HepG2 (cell line): Measurements from ENCODE around the gene PYGB. TPM values are rescaled to one million over a fixed set of nuclear protein-coding genes. Genes with fewer than 3 reads are reported as not detected.
A peak's percentile ranks its signal among the peaks of the same experiment; 100 is the strongest.

ENCODE experiments used
- ATAC-seq: fragments of 200-7000 bp; cut with Tn5 transposase; 3 replicates; pipeline ENCODE4 v1.9.1; 2020; ENCODE audit warnings: mild to moderate bottlenecking, moderate library complexity
- BruUV-seq: library from RNA; stranded (reverse); fragments of 400-500 nt; replicated peaks from 2 replicates; lab custom pipeline; 2021; lab: Mats Ljungman, UMichigan
- CTCF ChIA-PET: fragments of 300-600 bp; formaldehyde crosslinking; extraction: SDS; loops from one replicate; lab custom pipeline; 2021; ENCODE audit warnings: low total read pairs, inconsistent platforms, low intra/inter-chr PET ratio; lab: Yijun Ruan, JAX
- POLR2A ChIA-PET: fragments of 350-600 bp; sonication (Branson Sonifier 250); formaldehyde crosslinking; loops from one replicate; lab custom pipeline; 2020; ENCODE audit warnings: antibody characterized with exemption, inconsistent platforms; lab: Yijun Ruan, JAX
- DNase-seq: peaks from one replicate; pipeline ENCODE4 v3.0.0-alpha.2; 2015; ENCODE audit warnings: low spot score
- FAIRE-seq: peaks from 3 replicates; lab custom pipeline; 2011; peaks lifted over from hg19 to GRCh38; lab: Jason Lieb, UNC
- H2AFZ ChIP-seq: one replicate; pipeline ENCODE4 v1.6.1; 2011; ENCODE audit warnings: low read length, inconsistent platforms
- H3K27ac ChIP-seq: fragments of 300-600 bp; 3 replicates; pipeline ENCODE4 v1.8.0; 2011; ENCODE audit warnings: mixed run types, mild to moderate bottlenecking, mixed read lengths, low read length, inconsistent platforms; ENCODE audit not compliant: insufficient read depth; ENCODE audit errors: extremely low read length
- H3K27me3 ChIP-seq, 2 experiments: fragments of 200-600 bp in 1 of 2; 2 replicates in 1 of 2; 3 replicates in 1 of 2; pipeline versions ENCODE4 v1.6.0 to v1.8.0; 2011; ENCODE audit warnings: low read length in 2 of 2, mild to moderate bottlenecking in 2 of 2, moderate library complexity in 2 of 2, inconsistent platforms in 1 of 2; ENCODE audit not compliant: insufficient read depth in 2 of 2, control insufficient read depth in 1 of 2
- H3K36me3 ChIP-seq, 2 experiments: fragments of 200-600 bp in 1 of 2; replicated peaks in 1 of 2; 2 replicates in 1 of 2; 3 replicates in 1 of 2; pipeline versions ENCODE4 v1.5.1 to v1.8.0; 2011; ENCODE audit warnings: low read length in 2 of 2, inconsistent platforms in 1 of 2; ENCODE audit not compliant: insufficient read depth in 2 of 2, control insufficient read depth in 1 of 2
- H3K4me1 ChIP-seq: 2 replicates; pipeline ENCODE4 v1.5.1; 2012; ENCODE audit warnings: low read length, inconsistent platforms; ENCODE audit not compliant: insufficient read depth
- H3K4me2 ChIP-seq: 2 replicates; pipeline ENCODE4 v1.6.0; 2011; ENCODE audit warnings: low read depth, low read length, inconsistent platforms
- H3K4me3 ChIP-seq, 3 experiments: fragments of 200-600 bp in 1 of 3; sonication (generic), shearing (Covaris generic) in 1 of 3; replicated peaks in 1 of 3; 2 replicates each; pipeline ENCODE4 v1.5.1; 2011 to 2016; ENCODE audit warnings: low read length in 3 of 3, inconsistent platforms in 2 of 3, low read depth in 2 of 3, mild to moderate bottlenecking in 2 of 3, control low read depth in 1 of 3, mixed read lengths in 1 of 3; ENCODE audit not compliant: insufficient read depth in 1 of 3
- H3K79me2 ChIP-seq: one replicate; pipeline ENCODE4 v1.6.1; 2011; ENCODE audit warnings: low read length, inconsistent platforms; ENCODE audit not compliant: insufficient read depth
- H3K9ac ChIP-seq: 2 replicates; pipeline ENCODE4 v1.6.0; 2011; ENCODE audit warnings: mild to moderate bottlenecking, low read depth, low read length, inconsistent platforms; ENCODE audit not compliant: insufficient read depth
- H3K9me3 ChIP-seq: 2 replicates; pipeline ENCODE4 v1.5.1; 2012; ENCODE audit warnings: mild to moderate bottlenecking, low read length
- H4K20me1 ChIP-seq: 2 replicates; pipeline ENCODE4 v1.6.0; 2011; ENCODE audit warnings: inconsistent platforms, mild to moderate bottlenecking, low read length, moderate library complexity; ENCODE audit not compliant: insufficient read depth
- AGO1 ChIP-seq: fragments of 200-400 bp; formaldehyde crosslinking; IDR thresholded peaks from 2 replicates; pipeline ENCODE4 v1.6.1; 2017; ENCODE audit warnings: mild to moderate bottlenecking, low read depth, low read length, moderate library complexity; ENCODE audit not compliant: poor library complexity, severe bottlenecking
- AGO2 ChIP-seq: fragments of 200-400 bp; formaldehyde crosslinking; optimal IDR thresholded peaks from 2 replicates; pipeline ENCODE3; 2017; ENCODE audit warnings: mild to moderate bottlenecking, low read depth, low read length, moderate library complexity
- HNRNPLL ChIP-seq: fragments of 200-400 bp; formaldehyde crosslinking; IDR thresholded peaks from 2 replicates; pipeline ENCODE4 v1.6.1; 2017; ENCODE audit warnings: mild to moderate bottlenecking, low read depth, low read length; ENCODE audit not compliant: poor library complexity, severe bottlenecking
- JARID2 ChIP-seq: sonication (generic); formaldehyde crosslinking; IDR thresholded peaks from 2 replicates; pipeline ENCODE4 v1.8.1; 2023; ENCODE audit warnings: missing genetic modification reagents, inconsistent platforms; ENCODE audit not compliant: insufficient replicate concordance
- NFIB ChIP-seq: sonication (generic); formaldehyde crosslinking; IDR thresholded peaks from 2 replicates; pipeline ENCODE4 v1.9.0; 2021; ENCODE audit warnings: missing genetic modification reagents, mild to moderate bottlenecking, borderline replicate concordance
- ZNF335 ChIP-seq: sonication (generic); formaldehyde crosslinking; IDR thresholded peaks from 2 replicates; pipeline ENCODE4 v1.4.0; 2020; ENCODE audit warnings: missing genetic modification reagents
- ZNF546 ChIP-seq: sonication (generic); formaldehyde crosslinking; conservative IDR thresholded peaks from 2 replicates; pipeline ENCODE4 v1.8.1; 2023; ENCODE audit warnings: mild to moderate bottlenecking, missing genetic modification reagents
- ZNF747 ChIP-seq: sonication (generic); formaldehyde crosslinking; IDR thresholded peaks from 2 replicates; pipeline ENCODE4 v1.8.1; 2023; ENCODE audit warnings: missing genetic modification reagents, mild to moderate bottlenecking, borderline replicate concordance
- whole genome bisulfite sequencing: methylation state at CpG from one replicate; pipeline ENCODE4 v1.1.6; 2017; ENCODE audit warnings: low lambda C conversion rate; 5-methylcytosine and 5-hydroxymethylcytosine counted together
- in situ Hi-C: cut with HindIII; loops from 2 replicates; pipeline ENCODE4 v1.10.0; 2017; ENCODE audit warnings: low pct_unique_long_range_greater_than_20kb; ENCODE audit not compliant: extremely low pct_ligation_motif_present
- intact Hi-C: fragments of 100-400 bp; cut with micrococcal nuclease; formaldehyde crosslinking; loops from one replicate; pipeline ENCODE4 v1.10.0; 2022; ENCODE audit not compliant: unreplicated experiment
- polyA plus RNA-seq, 8 experiments: library from polyadenylated mRNA; depleted of rRNA in 3 of 8; stranded (reverse) in 7 of 8; unstranded in 1 of 8; fragments of >200 nt; fragmentation: Illumina TruSeq in 4 of 8; extraction: Trizol in 4 of 8; gene quantifications; 2 replicates each; pipeline versions ENCODE4 v1.2.1 to v1.2.3, GENCODE V29; 2011 to 2016; ENCODE audit warnings: low read depth in 4 of 8, missing spikeins in 1 of 8, mixed read lengths in 1 of 8; ENCODE audit not compliant: insufficient read depth in 1 of 8
- total RNA-seq, 5 experiments: library from RNA; depleted of rRNA; stranded (reverse); fragments of >200 nt; fragmentation: Illumina TruSeq; extraction: Trizol; gene quantifications; 2 replicates each; pipeline ENCODE4 v1.2.3, GENCODE V29; 2016; ENCODE audit warnings: low read depth in 1 of 5
- TF ChIP-seq, protein P1 (sequence below): sonication (generic); formaldehyde crosslinking; IDR thresholded peaks from 2 replicates; pipeline ENCODE4 v1.4.0; 2020; ENCODE audit warnings: mild to moderate bottlenecking, missing genetic modification reagents, borderline replicate concordance

The PYGB gene
- total and polyA plus RNA-seq, 2 of the 13 experiments (the other 11 are each of a cell fraction or from before 2014, with no cell fraction given) = 24.2 to 86.3 TPM

DNA sequence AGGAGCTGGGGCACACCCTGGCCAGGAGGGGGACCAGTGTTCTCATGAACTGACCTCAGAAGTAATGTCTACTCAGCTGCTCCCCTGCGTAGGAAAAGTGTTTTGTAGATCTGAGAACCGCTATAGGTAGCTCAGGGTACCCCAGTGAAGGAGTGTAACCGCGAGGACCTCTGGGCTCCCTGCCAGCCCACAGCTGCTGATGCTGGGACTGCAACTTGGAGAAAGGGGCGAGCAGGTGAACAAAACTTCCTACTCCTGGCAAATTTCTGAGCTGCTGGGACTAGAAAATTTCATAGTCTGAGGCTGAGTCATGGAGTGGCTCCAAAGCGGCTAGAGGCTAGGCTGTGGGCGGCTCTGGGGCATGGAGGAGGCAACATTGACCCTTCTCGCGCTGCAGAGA is 51.9 kb downstream of the PYGB start (continued):
- TF ChIP-seq, protein P1, sequence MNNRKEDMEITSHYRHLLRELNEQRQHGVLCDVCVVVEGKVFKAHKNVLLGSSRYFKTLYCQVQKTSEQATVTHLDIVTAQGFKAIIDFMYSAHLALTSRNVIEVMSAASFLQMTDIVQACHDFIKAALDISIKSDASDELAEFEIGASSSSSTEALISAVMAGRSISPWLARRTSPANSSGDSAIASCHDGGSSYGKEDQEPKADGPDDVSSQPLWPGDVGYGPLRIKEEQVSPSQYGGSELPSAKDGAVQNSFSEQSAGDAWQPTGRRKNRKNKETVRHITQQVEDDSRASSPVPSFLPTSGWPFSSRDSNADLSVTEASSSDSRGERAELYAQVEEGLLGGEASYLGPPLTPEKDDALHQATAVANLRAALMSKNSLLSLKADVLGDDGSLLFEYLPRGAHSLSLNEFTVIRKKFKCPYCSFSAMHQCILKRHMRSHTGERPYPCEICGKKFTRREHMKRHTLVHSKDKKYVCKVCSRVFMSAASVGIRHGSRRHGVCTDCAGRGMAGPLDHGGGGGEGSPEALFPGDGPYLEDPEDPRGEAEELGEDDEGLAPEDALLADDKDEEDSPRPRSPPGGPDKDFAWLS (CRISPR knock-in tag) = no peak
- no peak for TF ChIP-seq ZNF335 (CRISPR knock-in tag)
- TF ChIP-seq ZNF747 (CRISPR knock-in tag) = no peak

DNA sequence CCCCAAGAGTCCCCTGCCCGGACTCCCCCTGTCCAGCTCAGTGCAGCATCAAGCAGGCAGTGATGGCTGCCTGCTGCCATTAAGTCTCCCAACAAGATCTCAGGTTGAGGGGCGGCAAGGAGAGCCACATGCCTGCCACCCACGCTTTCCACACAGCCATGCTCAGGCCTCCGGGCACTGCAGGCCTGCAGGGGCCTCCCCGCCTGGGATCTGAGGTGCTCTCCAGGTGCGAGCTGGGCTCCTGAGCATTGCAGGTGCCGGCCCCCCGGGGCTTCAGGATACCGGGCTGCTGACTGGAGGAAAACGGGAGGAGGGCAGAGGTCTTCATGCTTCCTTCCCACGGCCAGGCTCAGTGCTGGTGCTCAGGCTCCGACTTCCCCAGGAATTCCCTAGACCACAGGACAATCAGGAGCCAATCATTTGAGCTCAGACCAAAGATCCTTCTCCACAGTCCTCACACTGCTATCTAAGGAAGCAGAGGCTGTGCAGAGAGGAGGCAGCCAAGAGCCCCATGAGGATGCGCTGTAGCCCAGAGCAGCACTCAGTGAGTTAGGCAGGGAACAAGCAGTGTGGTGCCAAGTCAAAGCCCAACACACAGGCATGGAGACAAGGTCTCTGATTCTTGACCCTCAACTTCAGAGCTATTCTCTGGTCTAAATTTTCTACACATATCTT is 52.7 kb downstream of the PYGB start:
- FAIRE-seq = peak; percentile 43
- Histone ChIP-seq H2AFZ (no peak overlapping the region), H3K79me2 (no peaks in the 10 kb centered on the region), H3K4me1 (no peaks in the 10 kb centered on the region)
- CTCF ChIA-PET = no interaction called here
- TF ChIP-seq AGO1 = peak; percentile 66
- TF ChIP-seq ZNF546 (CRISPR knock-in tag) = no peak
- TF ChIP-seq HNRNPLL = peak; percentile 36
- TF ChIP-seq ZNF335 (CRISPR knock-in tag) = no peak
- TF ChIP-seq NFIB (CRISPR knock-in tag) = no peak
- TF ChIP-seq AGO2 = peak; percentile 93
- no peak for TF ChIP-seq JARID2
- TF ChIP-seq, all 625 proteins: peak for 3
- 91% methylated on average over 13 of the region's 13 CpGs for WGBS
- intact Hi-C loops = no loop called here
- Histone ChIP-seq H3K27me3 (no peaks in the 10 kb centered on the region), H3K4me2 (no peak overlapping the region), H4K20me1 (no peaks in the 10 kb centered on the region), H3K27ac (no peak overlapping the region), H3K4me3 (no peak overlapping the region), H3K9me3 (no peaks in the 10 kb centered on the region), H3K36me3 (peaks cover 25 to 27% of the 10 kb centered on the region in 2 experiments), H3K9ac (no peak overlapping the region)
- in situ Hi-C loops = loop anchor here (25.0 kb wide), 1 partner anchor 362 kb away; no protein-coding TSS in a partner anchor
- ATAC-seq = peak; percentile 7
- DNase-seq = no peak
- BruUV-seq = no TSS peak
- POLR2A ChIA-PET = interaction anchor here (3.2 to 3.6 kb wide), 2 partner anchors 9 to 98 kb away, joined by 11 to 20 read pairs; no protein-coding TSS in a partner anchor
